ENCODE data around the gene GALNT2.

The GALNT2 gene

DNA sequence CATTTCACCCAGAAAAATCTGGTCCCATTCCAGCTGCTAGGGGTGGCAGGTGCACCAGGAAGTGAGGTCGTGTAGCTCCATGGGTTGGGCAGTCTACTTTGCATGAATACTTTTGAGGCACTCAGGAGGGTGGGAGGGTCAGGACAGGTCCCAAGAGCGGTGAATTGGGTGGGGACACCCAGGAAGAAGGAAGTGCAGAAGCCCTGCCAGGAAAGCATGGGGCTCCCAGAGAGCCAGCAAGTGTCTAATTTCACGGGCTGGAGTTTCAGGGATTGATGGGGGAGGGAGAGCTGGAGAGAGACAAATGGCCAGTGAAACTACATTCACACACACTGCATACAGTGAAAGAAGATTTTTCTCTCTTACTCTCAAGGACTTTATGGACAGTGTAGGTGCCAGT is 137.8 kb downstream of the GALNT2 start:
- Histone ChIP-seq H3K4me2 (ENCODE audit: insufficient read depth, low read length) (no peak overlapping the region), H4K20me1 (ENCODE audit: insufficient read depth, low read length) (peaks cover 87% of the 10 kb centered on the region)
- TF ChIP-seq, protein P1, sequence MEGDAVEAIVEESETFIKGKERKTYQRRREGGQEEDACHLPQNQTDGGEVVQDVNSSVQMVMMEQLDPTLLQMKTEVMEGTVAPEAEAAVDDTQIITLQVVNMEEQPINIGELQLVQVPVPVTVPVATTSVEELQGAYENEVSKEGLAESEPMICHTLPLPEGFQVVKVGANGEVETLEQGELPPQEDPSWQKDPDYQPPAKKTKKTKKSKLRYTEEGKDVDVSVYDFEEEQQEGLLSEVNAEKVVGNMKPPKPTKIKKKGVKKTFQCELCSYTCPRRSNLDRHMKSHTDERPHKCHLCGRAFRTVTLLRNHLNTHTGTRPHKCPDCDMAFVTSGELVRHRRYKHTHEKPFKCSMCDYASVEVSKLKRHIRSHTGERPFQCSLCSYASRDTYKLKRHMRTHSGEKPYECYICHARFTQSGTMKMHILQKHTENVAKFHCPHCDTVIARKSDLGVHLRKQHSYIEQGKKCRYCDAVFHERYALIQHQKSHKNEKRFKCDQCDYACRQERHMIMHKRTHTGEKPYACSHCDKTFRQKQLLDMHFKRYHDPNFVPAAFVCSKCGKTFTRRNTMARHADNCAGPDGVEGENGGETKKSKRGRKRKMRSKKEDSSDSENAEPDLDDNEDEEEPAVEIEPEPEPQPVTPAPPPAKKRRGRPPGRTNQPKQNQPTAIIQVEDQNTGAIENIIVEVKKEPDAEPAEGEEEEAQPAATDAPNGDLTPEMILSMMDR (IDR thresholded peaks at IDR 0.05; ENCODE audit: borderline replicate concordance, extremely low read depth, low read length, poor library complexity, severe bottlenecking), result no peak
- TF ChIP-seq EZH2 (IDR thresholded peaks at IDR 0.05; ENCODE audit: borderline replicate concordance, low read depth, low read length, severe bottlenecking), result no peak

DNA sequence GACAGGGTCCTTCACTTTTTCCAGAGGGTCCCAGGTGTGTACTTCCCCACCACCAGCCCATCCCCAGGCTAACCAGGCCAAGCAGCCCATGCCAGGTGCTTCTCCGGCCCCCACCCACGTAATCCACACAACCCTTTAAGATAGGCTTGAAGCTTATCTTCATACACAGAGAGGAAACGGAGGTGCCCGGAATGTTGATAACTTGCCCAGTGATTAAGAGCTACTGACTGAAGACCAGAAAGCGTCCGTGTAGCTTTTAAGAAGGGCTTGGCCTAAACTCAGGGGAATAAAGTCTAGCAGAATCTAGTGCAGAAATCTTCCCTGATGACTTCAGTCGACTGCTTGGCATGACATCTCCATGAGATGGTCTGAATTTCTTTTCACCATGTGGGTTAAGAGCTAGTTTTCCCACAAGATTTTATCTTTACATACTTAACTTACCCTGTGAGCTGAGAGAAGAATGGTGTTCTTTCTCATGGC is 138.7 kb downstream of the GALNT2 start:
- Histone ChIP-seq H3K4me1 (ENCODE audit: insufficient read depth, low read length) (no peaks in the 10 kb centered on the region), H3K9me3 (ENCODE audit: insufficient read depth, low read length, severe bottlenecking) (no peaks in the 10 kb centered on the region), H3K4me2 (ENCODE audit: insufficient read depth, low read length) (no peak overlapping the region), H3K36me3 (ENCODE audit: insufficient read depth, low read length) (peaks cover 95% of the 10 kb centered on the region), H3K9ac (ENCODE audit: low read depth, low read length) (no peak overlapping the region), H3K4me3 (ENCODE audit: low read depth in 1 of 2, low read length in 2 of 2) (no peak overlapping the region), H3K79me2 (ENCODE audit: insufficient read depth, low read length) (peaks cover 100% of the 10 kb centered on the region), H3K27ac (ENCODE audit: low read length) (no peak overlapping the region), H4K20me1 (ENCODE audit: insufficient read depth, low read length) (peaks cover 88% of the 10 kb centered on the region), H2AFZ (ENCODE audit: low read depth, low read length) (no peak overlapping the region), H3K27me3 (ENCODE audit: insufficient read depth, low read length, poor library complexity) (no peaks in the 10 kb centered on the region)
- TF ChIP-seq EZH2 (IDR thresholded peaks at IDR 0.05; ENCODE audit: borderline replicate concordance, low read depth, low read length, severe bottlenecking), result no peak
- TF ChIP-seq, protein P1 (IDR thresholded peaks at IDR 0.05; ENCODE audit: borderline replicate concordance, extremely low read depth, low read length, poor library complexity, severe bottlenecking), result no peak
- ATAC-seq (ENCODE audit: insufficient read depth, low read depth) (no peak), DNase-seq (no peak)

More for the DNA sequence above, 137.8 kb downstream of the GALNT2 start:
- no peaks in the 10 kb centered on the region for H3K4me1 ChIP-seq (ENCODE audit: insufficient read depth, low read length)
- no peaks in the 10 kb centered on the region for H3K27me3 ChIP-seq (ENCODE audit: insufficient read depth, low read length, poor library complexity)
- no peak overlapping the region for H3K4me3 ChIP-seq (ENCODE audit: low read depth in 1 of 2, low read length in 2 of 2)
- H3K36me3 ChIP-seq (ENCODE audit: insufficient read depth, low read length), result peaks cover 95% of the 10 kb centered on the region
- H3K9me3 ChIP-seq (ENCODE audit: insufficient read depth, low read length, severe bottlenecking), result no peaks in the 10 kb centered on the region
- peaks cover 98% of the 10 kb centered on the region for H3K79me2 ChIP-seq (ENCODE audit: insufficient read depth, low read length)
- no peak overlapping the region for H2AFZ ChIP-seq (ENCODE audit: low read depth, low read length)
- ATAC-seq (ENCODE audit: insufficient read depth, low read depth) (no peak; the same call in 2 of the 3 replicates), DNase-seq (no peak)
- no peak overlapping the region for H3K9ac ChIP-seq (ENCODE audit: low read depth, low read length)
- H3K27ac ChIP-seq (ENCODE audit: low read length), result 0 out of 2 replicates have a peak overlapping the region, but pooled peaks have one; percentile 6

GRCh38 chr1:230206207-230206606 is 139.2 kb downstream of the GALNT2 start:
- DNase-seq, result no peak
- Histone ChIP-seq H3K27ac (ENCODE audit: low read length) (no peak overlapping the region), H3K4me2 (ENCODE audit: insufficient read depth, low read length) (no peak overlapping the region), H3K36me3 (ENCODE audit: insufficient read depth, low read length) (peaks cover 95% of the 10 kb centered on the region), H3K4me3 (ENCODE audit: low read depth in 1 of 2, low read length in 2 of 2) (no peak overlapping the region), H3K27me3 (ENCODE audit: insufficient read depth, low read length, poor library complexity) (no peaks in the 10 kb centered on the region), H3K9me3 (ENCODE audit: insufficient read depth, low read length, severe bottlenecking) (no peaks in the 10 kb centered on the region), H3K9ac (ENCODE audit: low read depth, low read length) (no peak overlapping the region), H4K20me1 (ENCODE audit: insufficient read depth, low read length) (peaks cover 88% of the 10 kb centered on the region), H3K79me2 (ENCODE audit: insufficient read depth, low read length) (peaks cover 100% of the 10 kb centered on the region), H3K4me1 (ENCODE audit: insufficient read depth, low read length) (no peaks in the 10 kb centered on the region), H2AFZ (ENCODE audit: low read depth, low read length) (no peak overlapping the region)
- TF ChIP-seq EZH2 (IDR thresholded peaks at IDR 0.05; ENCODE audit: borderline replicate concordance, low read depth, low read length, severe bottlenecking), result no peak
- TF ChIP-seq, protein P1 (IDR thresholded peaks at IDR 0.05; ENCODE audit: borderline replicate concordance, extremely low read depth, low read length, poor library complexity, severe bottlenecking), result no peak
- ATAC-seq (ENCODE audit: insufficient read depth, low read depth), result no peak

Data from DND-41 (cell line).